Uterus (tissue), 4 donors: ENCODE data around the gene METTL2B. TPM values are rescaled to one million over a fixed set of nuclear protein-coding genes. Genes with fewer than 3 reads are reported as not detected.
"Not testable (repeated sequence)": the region's sequence is repeated elsewhere in the genome, so short reads cannot be mapped to it uniquely, and the experiment has no call there.

Experiments
- DNase-seq, 2 donors: peaks; one replicate each; pipeline ENCODE4 v3.0.0-alpha.2; 2019 to 2020
- H3K27ac ChIP-seq, 2 donors: fragments of 200-600 bp; sonication (generic); 1 replicate in 1 of 2; 2 replicates in 1 of 2; pipeline ENCODE4 v1.5.1; 2016 to 2018
- H3K27me3 ChIP-seq, 2 donors: fragments of 200-600 bp; sonication (generic); one replicate each; pipeline ENCODE4 v1.5.1; 2018 to 2019; ENCODE audit warnings: control low read depth in 1 of 2
- H3K36me3 ChIP-seq, 2 donors: fragments of 200-600 bp; sonication (generic); one replicate each; pipeline ENCODE4 v1.5.1; 2019; ENCODE audit warnings: control low read depth in 1 of 2
- H3K4me1 ChIP-seq, 2 donors: fragments of 200-600 bp; sonication (generic); one replicate each; pipeline ENCODE4 v1.5.1; 2018 to 2019; ENCODE audit warnings: control low read depth in 1 of 2
- H3K4me3 ChIP-seq, 2 donors: fragments of 200-600 bp; sonication (generic); 1 replicate in 1 of 2; 2 replicates in 1 of 2; pipeline ENCODE4 v1.5.1; 2018 to 2019; ENCODE audit warnings: mild to moderate bottlenecking in 1 of 2
- H3K9me3 ChIP-seq, 2 donors: fragments of 200-600 bp; sonication (generic); one replicate each; pipeline ENCODE4 v1.5.1; 2019; ENCODE audit warnings: control low read depth in 1 of 2
- CTCF ChIP-seq, 4 experiments: fragments of 200-600 bp in 2 of 4; fragments of 450-650 bp in 2 of 4; sonication (generic) in 2 of 4; IDR thresholded peaks; one replicate each; pipeline ENCODE4 v1.5.1; 2016 to 2019; ENCODE audit warnings: antibody characterized with exemption in 4 of 4, mild to moderate bottlenecking in 2 of 4, moderate library complexity in 1 of 4
- POLR2A ChIP-seq, 2 donors: fragments of 450-650 bp; IDR thresholded peaks; one replicate each; pipeline ENCODE4 v1.6.1; 2016; ENCODE audit warnings: antibody characterized with exemption in 2 of 2, mild to moderate bottlenecking in 1 of 2, moderate library complexity in 1 of 2
- intact Hi-C: fragments of 100-400 bp; cut with DNase I; formaldehyde crosslinking; loops from one replicate; pipeline ENCODE4 v1.15.1; 2023; ENCODE audit warnings: low total_unique reads
- total RNA-seq, 4 donors: library from RNA; depleted of rRNA in 3 of 4; stranded (reverse); fragments of >200 nt in 3 of 4; gene quantifications; one replicate each; pipeline versions ENCODE4 v1.1.0 to v1.2.4, GENCODE V29; 2014 to 2023
- donor health status: DM: yes; HTN: yes; CAD: no.

METTL2B gene
- total RNA-seq, 4 donors from 2014 or later, result 15.0 to 45.7 (median 26.5) TPM

DNA sequence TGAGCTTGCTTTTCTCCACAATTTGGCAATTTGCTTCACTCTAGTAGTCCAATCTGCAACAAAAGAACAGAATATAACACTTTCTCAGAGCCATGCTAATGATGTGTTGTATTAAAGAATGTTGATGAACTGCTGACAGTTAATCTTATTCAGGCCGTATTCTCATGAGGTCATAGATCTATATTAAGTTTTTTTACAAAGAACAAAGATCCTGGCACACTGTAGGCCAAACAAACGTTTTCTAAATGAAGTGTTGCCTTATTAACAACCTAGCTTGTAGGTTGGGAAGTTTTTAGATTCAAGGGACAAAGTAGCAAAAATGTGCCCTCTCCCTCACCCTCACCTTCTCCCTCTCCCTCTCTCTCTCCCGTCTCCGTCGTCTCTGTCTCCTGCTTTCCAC, 14.1 kb upstream of the METTL2B start:
- no peaks in the 10 kb centered on the region for H3K9me3 ChIP-seq
- H3K4me3 ChIP-seq, result no peak overlapping the region
- TF ChIP-seq CTCF (IDR thresholded peaks at IDR 0.05), result no peak
- TF ChIP-seq POLR2A (IDR thresholded peaks at IDR 0.05), result no peak
- intact Hi-C loops, result loop anchor here (5.0 kb wide), 1 partner anchor 40 kb away; no protein-coding TSS in a partner anchor
- no peaks in the 10 kb centered on the region for H3K36me3 ChIP-seq
- no peak overlapping the region for H3K27ac ChIP-seq
- no peaks in the 10 kb centered on the region for H3K27me3 ChIP-seq
- no peak for DNase-seq
- no peaks in the 10 kb centered on the region for H3K4me1 ChIP-seq

DNA sequence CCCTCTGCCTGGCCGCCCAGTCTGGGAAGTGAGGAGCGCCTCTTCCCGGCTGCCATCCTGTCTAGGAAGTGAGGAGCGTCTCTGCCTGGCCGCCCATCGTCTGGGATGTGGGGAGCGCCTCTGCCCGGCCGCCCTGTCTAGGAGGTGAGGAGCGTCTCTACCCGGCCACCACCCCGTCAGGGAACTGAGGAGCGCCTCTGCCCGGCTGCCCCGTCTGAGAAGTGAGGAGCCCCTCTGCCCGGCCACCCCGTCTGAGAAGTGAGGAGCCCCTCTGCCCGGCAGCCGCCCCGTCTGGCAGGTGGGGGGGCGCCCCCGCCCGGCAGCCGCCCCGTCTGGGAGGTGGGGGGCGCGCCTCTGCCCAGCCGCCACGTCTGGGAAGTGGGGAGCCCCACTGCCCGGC, 13.2 kb upstream of the METTL2B start:
- not testable (repeated sequence) for H3K27me3 ChIP-seq

DNA sequence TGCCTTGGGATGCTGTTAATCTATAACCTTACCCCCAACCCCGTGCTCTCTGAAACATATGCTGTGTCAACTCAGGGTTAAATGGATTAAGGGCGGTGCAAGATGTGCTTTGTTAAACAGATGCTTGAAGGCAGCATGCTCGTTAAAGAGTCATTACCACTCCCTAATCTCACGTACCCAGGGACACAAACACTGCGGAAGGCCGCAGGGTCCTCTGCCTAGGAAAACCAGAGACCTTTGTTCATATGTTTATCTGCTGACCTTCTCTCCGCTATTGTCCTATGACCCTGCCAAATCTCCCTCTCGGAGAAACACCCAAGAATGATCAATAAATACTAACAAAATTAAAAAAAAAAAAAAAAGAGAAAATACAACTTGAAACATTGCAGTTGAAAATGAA, 12.6 kb upstream of the METTL2B start:
- not testable (repeated sequence) for H3K9me3 ChIP-seq, H3K27me3 ChIP-seq, H3K27ac ChIP-seq, H3K4me1 ChIP-seq, DNase-seq, H3K36me3 ChIP-seq, H3K4me3 ChIP-seq
- intact Hi-C loops, result loop anchor here (5.0 kb wide), 1 partner anchor 42 kb away; no protein-coding TSS in a partner anchor

More for the DNA sequence above, 13.2 kb upstream of the METTL2B start:
- intact Hi-C loops, result loop anchor here (5.0 kb wide), 1 partner anchor 41 kb away; no protein-coding TSS in a partner anchor
- not testable (repeated sequence) for DNase-seq, H3K9me3 ChIP-seq, H3K4me1 ChIP-seq, H3K27ac ChIP-seq, H3K36me3 ChIP-seq, H3K4me3 ChIP-seq

GRCh38 chr7:128466871-128467270, 9.7 kb upstream of the METTL2B start:
- H3K27me3 ChIP-seq, H3K9me3 ChIP-seq, H3K4me1 ChIP-seq, DNase-seq, H3K36me3 ChIP-seq, intact Hi-C loops, H3K4me3 ChIP-seq, H3K27ac ChIP-seq: not testable (repeated sequence)

GRCh38 chr7:128477336-128477690, 765 bp downstream of the METTL2B start:
- Histone ChIP-seq H3K27ac (peak overlapping the region; percentile 67 to 77), H3K4me3 (peak overlapping the region; percentile 60 to 81)
- DNase-seq, H3K4me1 ChIP-seq, H3K36me3 ChIP-seq, H3K27me3 ChIP-seq, H3K9me3 ChIP-seq, intact Hi-C loops: not testable (repeated sequence)

DNA sequence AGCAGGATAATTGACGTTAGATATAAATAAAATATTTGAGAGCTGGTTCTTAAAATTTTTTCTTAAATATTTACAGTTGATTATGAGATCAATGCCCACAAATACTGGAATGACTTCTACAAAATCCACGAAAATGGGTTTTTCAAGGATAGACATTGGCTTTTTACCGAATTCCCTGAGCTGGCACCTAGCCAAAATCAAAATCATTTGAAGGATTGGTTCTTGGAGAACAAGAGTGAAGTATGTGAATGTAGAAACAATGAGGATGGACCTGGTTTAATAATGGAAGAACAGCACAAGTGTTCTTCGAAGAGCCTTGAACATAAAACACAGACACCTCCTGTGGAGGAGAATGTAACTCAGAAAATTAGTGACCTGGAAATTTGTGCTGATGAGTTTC, 2.5 kb downstream of the METTL2B start:
- intact Hi-C loops, H3K36me3 ChIP-seq, H3K27ac ChIP-seq, H3K9me3 ChIP-seq, H3K4me3 ChIP-seq, DNase-seq, H3K4me1 ChIP-seq, H3K27me3 ChIP-seq: not testable (repeated sequence)

DNA sequence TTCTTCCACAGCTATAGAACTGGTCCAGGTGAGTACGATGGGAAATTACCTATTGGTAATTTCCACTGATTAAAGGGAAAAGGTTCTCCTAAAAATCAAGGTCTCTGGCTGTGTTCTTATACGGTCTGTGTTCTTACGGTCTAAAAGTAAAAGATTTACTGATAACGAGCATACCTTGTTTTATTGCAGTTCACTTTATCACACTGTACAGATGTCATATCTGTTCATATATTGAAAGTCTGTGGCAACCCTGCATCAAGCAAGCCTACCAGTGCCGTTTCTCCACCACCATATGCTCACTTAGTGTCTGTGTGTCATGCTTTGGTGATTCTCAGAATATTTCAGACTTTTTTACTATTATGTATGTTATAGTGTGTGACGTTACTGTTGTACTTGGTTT, 11.6 kb downstream of the METTL2B start:
- H3K36me3 ChIP-seq, H3K27ac ChIP-seq, H3K27me3 ChIP-seq, H3K4me3 ChIP-seq, DNase-seq, H3K9me3 ChIP-seq, H3K4me1 ChIP-seq, intact Hi-C loops: not testable (repeated sequence)

DNA sequence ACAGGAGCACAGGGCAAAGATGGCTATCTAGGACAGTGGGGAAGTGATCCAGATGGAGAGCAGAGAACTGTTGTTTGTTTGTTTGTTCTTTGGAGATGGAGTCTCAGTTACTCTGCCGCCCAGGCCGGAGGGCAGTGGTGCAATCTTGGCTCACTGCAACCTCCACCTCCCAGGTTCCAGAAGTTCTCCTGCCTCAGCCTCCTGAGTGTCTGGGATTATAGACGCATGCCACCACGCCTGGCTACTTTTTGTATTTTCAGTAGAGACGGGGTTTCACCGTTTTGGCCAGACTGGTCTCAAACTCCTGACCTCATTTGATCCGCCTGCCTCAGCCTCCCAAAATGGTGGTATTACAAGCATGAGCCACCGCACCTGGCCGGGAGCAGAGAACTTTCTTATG, 20.9 kb downstream of the METTL2B start:
- Histone ChIP-seq H3K4me1 (no peaks in the 10 kb centered on the region), H3K36me3 (no peaks in the 10 kb centered on the region), H3K4me3 (no peak overlapping the region), H3K27ac (no peak overlapping the region), H3K27me3 (no peaks in the 10 kb centered on the region), H3K9me3 (no peaks in the 10 kb centered on the region)
- TF ChIP-seq CTCF (IDR thresholded peaks at IDR 0.05) (no peak), POLR2A (IDR thresholded peaks at IDR 0.05) (no peak)
- no peak for DNase-seq
- intact Hi-C loops, result no loop called here

DNA sequence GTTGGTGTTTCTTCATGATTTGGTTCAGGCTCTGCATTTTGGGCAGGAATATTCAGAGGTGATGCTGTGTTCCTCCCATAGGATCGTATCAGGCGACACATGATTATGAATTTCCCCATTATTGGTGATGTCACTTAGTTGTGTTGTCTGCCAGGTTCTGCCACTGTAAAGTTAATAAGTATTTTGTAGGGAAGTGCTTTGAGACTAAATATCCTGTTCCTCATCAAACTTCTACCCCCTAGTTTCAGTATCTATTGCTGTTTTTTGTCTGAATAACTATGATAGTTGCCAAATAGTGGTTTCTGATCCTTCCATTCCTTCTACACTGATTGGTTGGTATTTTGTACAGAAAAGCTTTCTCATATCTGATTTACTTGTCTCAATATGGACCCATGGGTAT, 28.9 kb downstream of the METTL2B start:
- intact Hi-C loops, result not testable (repeated sequence)

DNA sequence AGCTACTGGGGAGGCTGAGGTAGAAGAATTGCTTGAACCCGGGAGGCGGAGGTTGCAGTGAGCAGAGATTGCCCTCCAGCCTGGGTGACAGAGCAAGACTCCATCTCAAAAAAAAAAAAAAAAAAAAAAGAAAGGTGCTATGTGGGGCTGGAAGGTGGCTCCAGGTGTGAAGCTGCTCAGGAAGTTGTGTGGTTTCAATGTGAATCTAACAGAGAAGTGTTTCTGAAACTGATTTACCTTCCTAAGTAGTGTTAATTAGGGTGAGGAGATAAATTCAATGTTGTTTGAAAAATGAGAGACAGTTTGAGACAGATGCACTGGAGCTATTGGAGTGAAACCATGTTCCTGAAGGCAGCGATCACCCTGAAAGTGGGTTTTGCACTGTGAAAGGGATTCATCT, 30.3 kb downstream of the METTL2B start:
- H3K4me3 ChIP-seq, H3K27me3 ChIP-seq, DNase-seq, H3K9me3 ChIP-seq, H3K36me3 ChIP-seq, H3K27ac ChIP-seq, H3K4me1 ChIP-seq, intact Hi-C loops: not testable (repeated sequence)

More for the DNA sequence above, 28.9 kb downstream of the METTL2B start:
- DNase-seq, H3K9me3 ChIP-seq, H3K36me3 ChIP-seq, H3K4me1 ChIP-seq, H3K4me3 ChIP-seq, H3K27ac ChIP-seq, H3K27me3 ChIP-seq: not testable (repeated sequence)

DNA sequence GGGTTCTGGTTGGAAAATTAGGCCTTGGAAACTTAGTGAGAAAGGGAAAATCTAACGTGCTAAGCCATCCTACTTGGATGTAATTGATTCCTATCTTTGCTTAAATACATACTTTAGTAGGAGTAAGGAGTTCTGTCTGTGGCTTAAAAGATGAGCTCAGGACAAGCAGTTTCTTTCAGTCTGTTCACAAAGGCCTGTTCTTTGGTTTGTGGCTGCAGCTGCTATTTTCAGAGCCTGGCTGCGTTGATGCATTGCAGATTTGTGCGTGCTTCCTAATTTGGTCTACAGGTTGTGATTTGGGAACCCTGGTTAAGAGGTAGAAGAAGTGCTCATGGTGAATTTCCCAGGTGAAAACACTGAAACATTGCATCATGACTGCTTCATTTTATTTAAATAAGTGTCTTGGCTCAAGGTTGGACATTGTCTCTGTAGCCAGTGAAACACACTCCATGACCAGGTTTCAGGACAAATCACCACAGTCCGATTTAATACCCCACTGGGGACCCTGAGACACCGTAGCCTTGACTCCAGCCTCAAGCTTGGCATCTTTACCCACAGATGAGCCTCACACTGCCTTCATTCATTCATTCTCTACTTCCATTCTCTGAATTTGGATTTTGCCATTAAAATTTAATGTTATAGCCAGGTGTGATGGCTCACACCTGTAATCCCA, 30.9 kb downstream of the METTL2B start:
- H3K27me3 ChIP-seq, H3K27ac ChIP-seq, DNase-seq, H3K4me3 ChIP-seq, H3K9me3 ChIP-seq, H3K4me1 ChIP-seq, intact Hi-C loops, H3K36me3 ChIP-seq: not testable (repeated sequence)

DNA sequence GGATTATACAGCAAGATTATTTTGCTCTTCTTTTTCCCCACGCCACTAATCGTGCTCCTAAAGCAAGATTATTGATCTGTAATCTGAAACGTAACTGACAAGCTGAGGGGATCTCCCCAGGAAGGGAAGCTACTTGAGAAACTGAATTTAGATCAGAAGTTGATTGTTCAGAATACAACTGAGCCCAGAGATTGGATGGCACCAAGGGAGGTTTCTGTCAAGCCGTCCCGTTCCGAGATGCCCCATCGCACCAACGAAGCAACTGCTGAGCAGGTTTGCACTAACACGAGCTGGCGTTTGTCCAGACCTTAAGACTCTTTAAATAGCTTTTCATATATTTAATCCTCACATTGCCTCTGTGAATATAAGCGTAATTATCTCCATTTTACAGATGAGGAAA, 35.1 kb downstream of the METTL2B start:
- H3K4me3 ChIP-seq, intact Hi-C loops, H3K9me3 ChIP-seq, H3K27me3 ChIP-seq, H3K27ac ChIP-seq, H3K36me3 ChIP-seq, H3K4me1 ChIP-seq, DNase-seq: not testable (repeated sequence)
